Pulmonary artery endothelial cell (primary cell): ENCODE data around the gene NIT1. TPM values are rescaled to one million over a fixed set of nuclear protein-coding genes. Genes with fewer than 3 reads are reported as not detected.
"Not testable (repeated sequence)": the region's sequence is repeated elsewhere in the genome, so short reads cannot be mapped to it uniquely, and the experiment has no call there.

Experiments
- DNase-seq: peaks from one replicate; pipeline ENCODE4 v3.0.0-alpha.2; 2011; ENCODE audit warnings: low read depth, low spot score
- total RNA-seq: library from RNA; depleted of rRNA; stranded (reverse); fragments of >200 nt; gene quantifications from 2 replicates; pipeline ENCODE4 v1.2.3, GENCODE V29; 2014

The NIT1 gene
- total RNA-seq, 1 donor from 2014 or later, result 11.3 TPM

DNA sequence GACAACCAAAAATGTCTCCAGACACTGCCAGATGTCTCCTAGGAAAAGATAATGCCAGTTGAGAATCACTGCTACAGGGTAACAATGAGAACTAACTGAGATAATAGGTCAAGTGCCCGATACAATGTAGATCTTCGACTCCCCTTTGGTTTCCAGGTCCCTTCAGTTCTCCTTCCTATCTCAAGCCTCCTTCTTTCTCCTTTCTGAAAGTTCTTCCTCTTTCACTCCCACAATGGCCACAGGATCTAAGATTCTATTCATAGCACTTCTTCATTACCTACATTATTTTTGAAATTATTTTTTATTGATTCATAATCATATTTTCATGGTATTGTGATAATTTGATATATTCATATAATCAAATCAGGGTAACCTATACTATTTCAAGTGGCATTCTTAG, 6.4 kb upstream of the NIT1 start:
- DNase-seq, result no peak

DNA sequence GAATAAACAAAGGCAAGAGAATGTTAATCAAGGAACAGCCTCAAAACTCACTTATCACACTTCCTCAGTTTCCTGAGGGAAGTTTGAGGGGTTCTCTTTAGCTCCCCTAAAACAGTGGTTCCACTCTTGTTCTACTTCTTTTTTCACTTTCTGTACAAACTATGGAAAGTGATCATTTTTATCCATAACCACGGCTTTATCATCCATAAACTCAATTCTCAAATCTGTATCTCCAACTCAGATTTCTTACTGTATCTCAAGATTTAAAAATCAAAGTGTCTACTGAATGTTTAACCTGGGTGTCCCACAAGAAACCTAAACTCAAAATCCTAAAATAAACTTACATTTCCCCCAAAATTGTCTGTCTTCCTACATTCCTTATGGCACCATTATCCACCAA, 4.0 kb upstream of the NIT1 start:
- no peak for DNase-seq

DNA sequence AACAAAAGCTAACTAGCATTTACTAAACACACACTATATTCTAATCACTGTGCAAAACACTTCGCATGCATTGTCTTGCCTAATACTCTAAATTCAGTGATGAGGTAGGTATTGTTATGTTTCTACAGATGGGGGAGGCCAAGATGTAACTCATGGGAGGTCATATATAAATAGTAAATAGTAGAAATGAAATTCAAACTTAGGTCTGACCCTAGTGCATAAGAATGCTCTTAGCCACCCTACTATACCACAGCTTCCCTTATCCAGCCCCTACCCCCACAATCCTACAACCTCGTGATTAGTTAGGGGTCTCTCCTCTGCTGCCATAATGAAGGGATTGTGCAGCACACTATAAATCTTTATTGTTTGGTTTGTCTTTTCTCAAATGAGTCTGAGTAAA, 3.3 kb upstream of the NIT1 start:
- DNase-seq, result no peak

DNA sequence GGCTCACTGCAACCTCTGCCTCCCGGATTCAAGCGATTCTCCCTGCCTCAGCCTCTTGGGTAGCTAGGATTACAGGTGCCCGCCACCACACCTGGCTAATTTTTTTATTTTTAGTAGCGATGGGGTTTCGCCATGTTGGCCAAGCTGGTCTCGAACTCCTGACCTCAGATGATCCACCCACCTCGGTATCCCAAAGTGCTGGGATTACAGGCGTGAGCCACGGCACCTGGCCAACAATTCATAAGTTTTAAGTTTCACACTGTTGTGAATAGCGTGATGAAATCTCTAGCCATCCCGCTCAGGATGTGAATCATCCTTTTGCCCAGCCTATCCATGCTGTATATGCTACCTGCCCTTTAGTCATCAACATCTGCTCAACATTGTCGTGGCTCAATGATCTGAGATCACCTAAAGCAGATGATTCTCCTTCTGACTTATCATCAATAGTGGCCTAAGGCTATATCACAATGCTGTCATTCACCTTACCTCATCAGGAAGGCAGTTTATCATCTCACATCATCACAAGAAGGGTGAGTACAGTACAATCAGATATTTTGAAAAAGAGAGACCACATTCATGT, 2.7 kb upstream of the NIT1 start:
- peak; percentile 71 for DNase-seq

DNA sequence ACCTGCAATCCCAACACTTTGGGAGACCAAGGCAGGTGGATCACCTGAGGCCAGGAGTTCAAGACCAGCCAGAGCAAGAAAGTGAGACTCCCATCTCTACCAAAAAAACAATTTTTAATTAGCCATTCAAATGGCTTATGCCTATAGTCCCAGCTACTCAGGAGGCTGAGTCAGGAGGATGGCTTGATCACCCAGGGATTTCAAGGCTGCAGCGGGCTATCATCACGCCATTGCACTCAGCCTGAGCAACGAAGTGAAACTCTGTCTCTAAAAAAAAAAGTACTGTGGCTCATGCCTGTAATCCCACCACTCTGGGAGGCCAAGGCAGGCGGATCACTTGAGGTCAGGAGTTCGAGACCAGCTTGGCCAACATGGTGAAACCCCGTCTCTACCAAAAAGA, 1.9 kb upstream of the NIT1 start:
- not testable (repeated sequence) for DNase-seq

DNA sequence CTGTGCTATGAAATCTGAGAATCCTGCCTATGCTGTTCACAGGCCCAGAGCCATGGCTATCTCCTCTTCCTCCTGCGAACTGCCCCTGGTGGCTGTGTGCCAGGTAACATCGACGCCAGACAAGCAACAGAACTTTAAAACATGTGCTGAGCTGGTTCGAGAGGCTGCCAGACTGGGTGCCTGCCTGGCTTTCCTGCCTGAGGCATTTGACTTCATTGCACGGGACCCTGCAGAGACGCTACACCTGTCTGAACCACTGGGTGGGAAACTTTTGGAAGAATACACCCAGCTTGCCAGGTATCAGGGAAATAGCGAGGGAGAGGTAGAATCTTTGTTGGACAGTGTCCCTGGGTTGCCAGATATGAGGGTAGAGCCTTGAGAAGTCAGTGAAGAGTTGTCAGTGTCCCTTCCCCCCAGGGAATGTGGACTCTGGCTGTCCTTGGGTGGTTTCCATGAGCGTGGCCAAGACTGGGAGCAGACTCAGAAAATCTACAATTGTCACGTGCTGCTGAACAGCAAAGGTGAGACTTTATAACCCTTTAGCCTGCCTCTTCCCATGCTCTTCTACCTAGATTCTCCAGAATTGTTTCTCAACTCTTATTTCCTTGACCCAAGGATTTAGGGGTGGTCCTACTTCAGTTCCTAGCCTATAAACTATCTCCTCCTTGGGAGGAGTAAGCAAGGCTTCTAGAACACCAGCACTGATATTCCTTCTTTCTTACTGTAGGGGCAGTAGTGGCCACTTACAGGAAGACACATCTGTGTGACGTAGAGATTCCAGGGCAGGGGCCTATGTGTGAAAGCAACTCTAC, 1.4 kb downstream of the NIT1 start:
- DNase-seq, result no peak

DNA sequence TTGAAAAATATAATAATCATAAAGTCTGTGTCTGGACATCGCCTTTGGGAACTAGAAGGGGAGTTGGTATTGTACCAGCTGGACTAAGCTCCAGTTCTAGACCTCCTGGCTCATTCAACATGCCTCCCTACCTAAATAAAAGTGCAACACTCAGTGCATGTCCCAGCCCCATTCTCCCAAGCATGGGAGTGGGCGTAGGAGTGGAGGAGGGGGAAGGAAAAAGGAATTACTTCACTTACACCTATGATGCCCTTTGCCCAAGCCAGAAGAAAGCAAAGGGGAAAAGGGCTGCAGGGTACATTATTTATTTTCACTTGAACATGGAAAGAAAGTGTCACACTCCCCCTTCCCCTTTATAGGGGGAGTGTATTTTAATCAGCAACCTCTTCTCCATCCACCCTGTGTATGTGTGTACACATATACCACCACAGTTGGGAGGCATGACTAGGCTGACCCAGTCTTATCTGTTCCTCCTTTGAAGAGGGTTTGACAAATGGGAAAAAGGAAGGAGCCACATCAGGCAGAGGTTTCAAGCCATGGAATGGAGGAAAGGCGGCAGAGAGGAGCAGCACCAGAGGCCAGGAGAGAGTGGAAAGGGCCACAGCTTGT, 3.2 kb downstream of the NIT1 start:
- no peak for DNase-seq

DNA sequence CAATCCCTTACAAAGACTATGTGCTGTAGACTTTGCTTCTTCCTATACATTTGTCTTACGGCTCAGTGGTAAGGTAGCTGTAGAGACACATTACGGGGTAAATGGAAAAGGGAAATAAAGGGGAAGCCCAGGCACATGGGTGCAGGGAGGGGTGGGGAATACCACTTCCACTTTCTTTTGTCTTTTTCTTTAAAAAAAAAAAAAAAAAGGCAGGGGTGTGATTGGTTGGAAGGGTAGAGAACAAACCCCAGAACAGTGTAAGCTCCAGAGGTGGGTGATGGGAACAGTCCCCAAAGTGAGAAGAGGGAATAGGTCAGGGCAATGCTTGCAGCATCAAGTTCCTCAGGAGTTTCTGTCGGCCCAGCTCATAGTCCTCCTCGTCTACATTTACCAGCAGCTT, 3.9 kb downstream of the NIT1 start:
- no peak for DNase-seq

DNA sequence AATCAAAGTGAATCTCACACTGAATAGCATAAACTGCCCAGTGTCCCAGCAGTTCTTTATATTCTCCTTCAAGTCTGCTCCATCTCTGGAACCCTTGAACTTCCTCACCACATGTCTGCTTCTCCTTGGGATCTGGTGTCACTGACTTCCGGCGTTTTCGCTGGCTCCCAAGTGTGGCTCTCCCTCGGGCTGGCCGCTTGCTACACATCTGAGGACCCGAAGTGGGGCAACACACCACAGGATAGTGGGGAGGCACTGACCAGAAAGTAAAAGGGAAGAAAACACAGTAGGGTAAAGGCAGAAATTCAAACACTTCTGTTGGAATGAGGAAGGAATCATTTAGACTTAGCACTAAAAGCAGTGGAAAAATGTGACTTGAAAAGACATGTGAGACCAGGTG, 5.1 kb downstream of the NIT1 start:
- no peak for DNase-seq

DNA sequence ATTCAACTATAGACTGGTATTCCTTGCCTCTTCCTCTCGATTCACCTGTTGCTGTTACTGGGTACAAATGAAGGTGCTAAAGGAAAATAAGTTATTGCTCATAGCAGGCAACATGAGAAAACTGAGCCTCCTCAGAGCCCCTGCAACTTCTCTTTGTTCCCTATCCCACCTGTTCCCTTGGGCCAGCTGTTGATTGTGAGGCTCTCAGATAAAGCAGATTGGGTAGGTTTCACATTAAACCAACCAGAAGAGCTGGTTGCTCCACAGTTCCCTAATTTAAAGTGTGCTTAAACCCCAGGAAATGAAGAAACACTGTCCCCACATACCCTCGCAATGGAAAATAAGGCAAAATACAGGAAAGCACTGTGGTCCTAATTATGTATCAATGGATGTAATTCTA, 9.7 kb downstream of the NIT1 start:
- DNase-seq, result no peak

DNA sequence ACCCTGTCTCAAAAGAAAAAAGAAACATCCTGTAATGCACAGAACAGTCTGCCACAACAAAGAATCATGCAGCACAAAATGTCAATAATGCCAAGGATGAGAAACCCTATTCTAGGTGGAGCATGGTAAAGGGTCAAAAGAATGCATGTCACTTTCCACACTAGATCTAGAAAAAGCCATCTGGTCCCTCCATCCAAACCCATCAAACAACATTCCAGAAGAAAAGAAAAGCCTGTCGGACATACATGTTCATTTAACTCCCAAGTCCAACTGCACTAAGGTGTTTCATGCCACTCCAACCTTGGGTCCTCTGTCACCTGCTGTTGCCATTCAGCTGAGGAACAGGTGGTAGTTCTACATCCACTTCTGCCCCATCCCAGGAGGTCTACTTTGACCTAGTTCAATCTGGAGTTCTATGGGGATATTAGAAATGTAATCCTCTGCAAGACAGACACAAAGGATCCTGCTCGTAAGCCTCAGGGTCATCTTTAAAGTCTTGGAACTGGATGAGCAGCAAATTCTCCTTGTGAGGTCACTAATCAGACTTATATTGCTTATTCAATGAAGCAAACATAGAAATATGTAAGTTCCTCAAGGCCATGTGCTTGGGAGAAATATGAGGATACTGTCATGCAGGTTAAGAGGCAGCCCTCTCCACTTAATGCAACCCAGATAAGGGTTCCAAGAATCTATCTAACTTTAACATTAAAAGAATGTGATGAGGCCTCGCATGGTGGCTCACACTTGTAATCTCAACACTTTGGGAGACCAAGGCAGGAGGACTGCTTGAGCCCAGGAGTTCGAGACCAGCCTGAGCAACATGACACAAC, 10.9 kb downstream of the NIT1 start:
- DNase-seq, result no peak

DNA sequence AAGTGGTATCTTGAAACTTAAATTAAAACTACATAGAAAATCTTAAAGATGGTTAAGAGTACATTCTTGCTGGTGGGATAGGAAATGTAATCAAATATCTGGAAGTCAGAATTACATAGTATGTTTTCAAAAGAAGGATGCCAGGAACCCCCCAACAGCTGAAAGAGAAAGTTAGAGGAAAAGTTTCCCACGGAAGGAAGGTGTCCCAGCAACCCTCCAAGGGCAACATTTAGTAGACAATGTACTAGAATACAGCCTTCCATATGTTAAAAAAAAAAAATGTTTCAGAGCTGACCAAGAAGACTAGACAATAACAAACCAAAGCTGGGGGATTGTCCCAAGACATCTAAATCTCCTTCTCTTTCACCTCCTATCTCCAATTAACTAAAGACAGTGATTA, 12.4 kb downstream of the NIT1 start:
- DNase-seq, result no peak

DNA sequence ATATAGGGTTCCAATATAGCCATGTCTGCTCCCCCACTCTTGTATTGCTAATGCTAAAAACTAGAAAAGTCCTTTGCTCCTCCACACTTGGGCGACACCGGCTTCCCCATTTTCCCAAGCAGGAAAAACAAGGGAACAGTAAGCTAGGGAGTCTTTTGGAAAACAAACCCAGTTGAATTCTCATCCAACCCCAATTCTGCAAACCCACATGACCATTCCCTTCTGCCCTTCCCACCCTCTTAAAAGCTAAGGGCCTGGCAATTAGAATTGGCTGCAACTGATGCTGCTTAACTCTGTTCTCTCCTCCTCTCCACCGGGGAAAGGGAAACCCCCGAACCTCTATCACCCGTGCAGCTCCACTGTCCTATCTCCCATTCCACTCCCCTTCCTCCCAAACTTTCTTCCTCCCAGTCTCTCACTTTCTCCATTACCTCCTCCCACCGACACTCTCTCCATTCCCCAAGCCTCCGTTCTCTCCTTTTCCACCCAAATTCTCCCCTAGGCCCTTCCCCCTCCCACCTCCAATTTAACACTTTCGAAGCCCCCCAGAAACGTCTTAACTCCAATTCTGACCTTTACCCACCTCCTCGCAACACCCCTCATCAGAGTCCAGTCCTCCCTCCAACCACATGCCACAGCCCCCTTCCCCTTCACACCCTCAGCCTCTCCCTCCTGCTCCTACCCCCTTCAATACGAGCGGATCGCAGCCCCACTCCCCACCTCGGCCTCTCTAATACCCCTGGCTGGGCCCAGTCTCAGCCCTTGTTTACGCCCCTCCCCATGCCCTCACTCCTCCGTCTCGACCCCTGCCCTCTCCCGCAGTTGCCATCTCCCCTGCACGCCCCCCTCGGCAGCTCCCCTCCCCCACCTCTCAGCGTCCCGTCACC, 13.9 kb downstream of the NIT1 start:
- DNase-seq, result no peak

DNA sequence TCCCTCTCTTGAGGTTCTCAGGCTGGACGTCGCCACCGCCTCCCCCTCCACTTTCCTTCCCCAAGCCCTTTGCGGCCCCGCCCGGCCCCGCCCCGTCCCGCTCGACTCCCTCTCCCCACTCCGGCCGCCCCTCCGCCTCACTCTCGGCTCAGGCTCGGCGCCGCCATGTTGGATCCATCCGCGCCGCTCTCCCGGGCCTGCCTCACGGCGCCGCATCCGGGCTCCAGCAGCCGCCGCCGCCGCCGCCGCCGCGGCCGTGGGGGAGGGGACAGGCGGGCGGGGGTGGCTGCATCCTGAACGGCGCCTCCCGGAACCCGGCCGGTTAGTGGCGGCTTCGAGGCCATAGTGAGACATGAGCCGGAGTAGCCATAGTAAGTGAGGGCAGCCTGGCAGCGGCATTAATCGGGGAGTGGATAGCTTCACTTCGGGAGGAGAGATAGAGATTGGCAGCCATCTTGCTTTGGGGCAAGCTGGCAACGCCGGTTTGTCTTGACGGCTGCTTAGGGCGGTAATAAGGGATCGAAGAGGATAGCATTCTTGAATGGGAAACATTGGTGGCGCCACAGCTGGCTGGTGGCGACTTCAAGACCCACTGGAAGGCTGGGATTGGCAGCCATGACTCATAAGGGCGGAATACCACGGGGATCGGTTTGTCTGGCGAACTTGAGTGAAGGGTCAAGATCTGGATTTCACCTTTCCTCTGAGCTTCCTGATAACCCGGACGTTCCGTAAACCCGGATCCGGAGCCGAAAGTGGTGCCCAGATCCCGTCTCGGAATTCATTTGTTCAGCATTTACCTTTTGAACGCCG, 14.7 kb downstream of the NIT1 start, which contains the start of gene DEDD:
Gene DEDD (minus strand): TSS at position 258 of the 810 bp plus-strand sequence. CDS start 8,205 bp downstream, outside the sequence.
- peak; percentile 91 for DNase-seq

DNA sequence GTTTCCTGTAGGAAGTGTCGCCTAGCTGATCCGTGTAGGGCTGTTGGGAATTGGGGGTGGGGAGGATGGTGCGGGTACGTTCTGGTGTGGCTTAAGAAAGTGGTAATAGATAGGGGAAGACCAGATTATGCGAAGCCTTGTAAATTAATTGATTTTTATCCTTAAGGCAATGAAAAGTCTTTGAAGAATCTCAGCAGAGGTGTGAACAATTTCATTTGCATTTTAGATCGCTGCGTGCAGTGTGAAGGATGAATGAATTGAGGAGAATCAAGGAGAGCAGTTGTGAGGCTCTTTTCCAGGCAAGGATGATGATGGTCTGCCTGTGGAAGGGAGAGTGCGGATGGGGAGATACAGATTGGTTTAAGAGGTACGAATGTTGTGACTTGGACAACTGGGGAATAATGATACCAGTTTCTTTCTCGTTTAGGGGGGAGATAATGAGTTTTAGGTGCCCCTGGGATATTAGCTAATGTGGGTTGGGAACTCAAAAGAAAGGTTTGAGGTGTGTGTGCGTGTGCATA, 15.4 kb downstream of the NIT1 start:
- DNase-seq, result no peak

DNA sequence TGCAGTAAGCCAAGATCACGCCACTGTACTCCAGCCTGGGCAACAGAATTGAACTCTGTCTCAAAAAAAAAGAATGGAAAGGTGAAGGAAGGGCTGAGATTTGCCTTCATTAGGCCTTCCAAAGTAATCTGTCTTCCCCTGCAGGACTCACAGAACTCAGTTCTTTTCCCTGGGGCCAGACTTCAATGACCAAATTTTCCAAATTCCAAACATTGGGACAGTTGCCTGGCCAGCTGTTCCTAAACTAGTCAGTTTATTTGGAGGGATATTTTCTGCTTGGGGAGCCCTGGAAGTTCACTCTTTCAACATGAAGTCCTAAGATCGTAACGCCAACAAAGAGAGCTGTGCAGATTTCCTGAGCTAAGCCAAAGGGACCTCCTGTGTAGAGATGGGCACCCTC, 20.0 kb downstream of the NIT1 start:
- no peak for DNase-seq

DNA sequence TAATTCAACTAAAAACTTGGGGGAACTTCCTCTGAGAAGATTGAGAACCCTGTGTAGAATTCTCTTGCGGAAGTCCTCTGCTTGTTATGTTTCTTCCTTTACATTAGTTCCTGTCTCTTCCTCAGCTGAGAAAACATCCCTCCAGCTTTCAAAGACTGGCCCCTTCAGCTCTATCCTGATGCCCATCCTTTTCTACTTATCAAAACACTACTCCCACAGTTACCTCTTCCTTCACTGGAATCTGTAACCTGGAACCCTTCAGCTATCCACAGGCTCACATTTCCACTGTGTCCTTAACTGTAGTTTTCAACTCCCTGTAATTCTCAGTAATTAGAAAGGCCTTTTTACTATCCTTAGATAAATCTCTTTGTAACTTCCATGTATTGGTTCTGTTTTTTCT, 20.5 kb downstream of the NIT1 start:
- no peak for DNase-seq

DNA sequence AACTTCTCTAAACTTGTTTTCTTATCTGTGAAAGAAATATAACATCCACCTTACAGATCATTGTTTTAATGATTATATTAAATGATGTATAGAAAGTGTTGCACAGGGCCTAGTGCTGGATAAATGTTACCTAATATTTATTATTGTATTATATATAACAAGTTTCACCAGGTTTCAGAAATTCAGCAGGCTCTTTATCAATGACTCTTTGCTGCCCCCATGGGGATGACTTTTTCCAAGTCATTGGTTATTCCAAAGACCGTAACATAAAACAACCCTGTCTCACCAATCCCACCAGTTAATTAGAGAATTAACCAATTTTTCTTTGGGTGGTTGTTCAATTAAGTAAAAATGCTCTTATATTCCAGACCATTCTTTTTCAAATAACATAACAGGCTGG, 21.9 kb downstream of the NIT1 start:
- no peak for DNase-seq

DNA sequence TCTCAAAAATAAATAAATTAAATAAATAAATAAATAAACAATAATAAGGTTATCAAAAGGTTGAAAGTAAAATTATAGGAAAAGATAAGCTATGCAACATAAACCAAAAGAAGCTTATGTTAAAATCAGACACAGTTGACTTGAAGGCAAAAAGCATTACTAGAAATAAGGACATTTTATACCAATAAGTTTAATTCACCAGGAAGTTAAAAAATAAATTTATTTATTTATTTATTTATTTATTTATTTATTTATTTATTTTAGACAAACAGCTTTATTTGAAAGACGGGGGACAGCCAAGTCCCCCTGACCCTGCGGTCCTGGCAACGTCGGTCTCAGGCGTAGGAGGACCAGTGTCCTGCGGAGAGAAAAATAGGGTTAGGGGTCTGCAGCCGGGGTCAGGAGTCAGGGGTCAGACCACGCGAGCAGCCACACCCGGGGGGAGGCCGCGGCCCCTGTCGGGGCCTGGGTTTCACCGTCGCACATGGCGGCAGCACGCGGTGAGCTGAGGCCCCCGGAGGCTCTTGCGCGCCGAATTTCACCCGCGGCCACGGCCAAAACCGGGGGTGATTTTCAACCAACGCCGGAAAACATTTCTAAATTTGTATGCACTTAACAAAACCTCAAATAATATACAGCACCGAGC, 23.0 kb downstream of the NIT1 start:
- no peak for DNase-seq
